ENCODE measurements around the gene PEX7.
"Not testable (repeated sequence)": the region's sequence is repeated elsewhere in the genome, so short reads cannot be mapped to it uniquely, and the experiment has no call there.

The PEX7 gene

GRCh38 chr6:136846477-136846876, 24.1 kb downstream of the PEX7 start:
- DNase-seq, result not testable (repeated sequence)

DNA sequence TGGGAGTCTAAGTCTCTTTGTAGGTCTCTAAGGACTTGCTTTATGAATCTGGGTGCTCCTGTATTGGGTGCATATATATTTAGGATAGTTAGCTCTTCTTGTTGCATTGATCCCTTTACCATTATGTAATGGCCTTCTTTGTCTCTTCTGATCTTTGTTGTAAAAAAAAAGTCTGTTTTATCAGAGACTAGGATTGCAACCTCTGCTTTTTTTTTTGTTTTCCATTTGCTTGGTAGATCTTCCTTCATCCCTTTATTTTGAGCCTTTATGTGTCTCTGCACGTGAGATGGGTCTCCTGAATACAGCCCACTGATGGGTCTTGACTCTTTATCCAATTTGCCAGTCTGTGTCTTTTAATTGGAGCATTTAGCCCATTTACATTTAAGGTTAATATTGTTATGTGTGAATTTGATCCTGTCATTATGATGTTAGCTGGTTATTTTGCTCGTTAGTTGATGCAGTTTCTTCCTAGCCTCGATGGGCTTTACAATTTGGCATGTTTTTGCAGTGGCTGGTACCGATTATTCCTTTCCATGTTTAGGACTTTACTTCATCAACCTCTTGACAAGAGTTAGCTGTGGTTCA, 27.7 kb downstream of the PEX7 start:
- DNase-seq, result not testable (repeated sequence)

GRCh38 chr6:136859430-136859829, 37.0 kb downstream of the PEX7 start:
- no peak for DNase-seq

- DNase-seq, result no peak
Measured at GRCh38 chr6:136860043-136860442, 37.7 kb downstream of the PEX7 start.

DNA sequence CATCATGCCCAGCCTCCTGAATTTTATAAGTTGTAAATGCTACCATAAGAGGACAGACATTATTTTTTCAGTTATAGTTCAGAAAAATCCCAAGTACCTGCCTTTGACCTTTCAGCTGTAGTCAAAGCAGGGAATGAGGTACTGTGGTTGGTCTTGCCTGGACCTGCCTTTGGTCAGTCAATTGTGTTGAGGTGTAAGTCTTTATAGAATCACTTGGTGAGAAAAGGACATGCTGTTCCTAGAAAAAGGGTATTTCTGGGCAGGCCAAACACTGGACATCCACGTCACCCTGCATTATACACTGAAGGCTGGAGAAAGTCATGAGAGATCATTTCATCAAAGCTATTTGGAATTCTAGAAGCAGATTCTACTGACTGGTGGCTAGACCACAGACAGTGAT, 40.3 kb downstream of the PEX7 start:
- DNase-seq, result no peak

- DNase-seq, result no peak
Measured at GRCh38 chr6:136863752-136864151, 41.4 kb downstream of the PEX7 start.

DNA sequence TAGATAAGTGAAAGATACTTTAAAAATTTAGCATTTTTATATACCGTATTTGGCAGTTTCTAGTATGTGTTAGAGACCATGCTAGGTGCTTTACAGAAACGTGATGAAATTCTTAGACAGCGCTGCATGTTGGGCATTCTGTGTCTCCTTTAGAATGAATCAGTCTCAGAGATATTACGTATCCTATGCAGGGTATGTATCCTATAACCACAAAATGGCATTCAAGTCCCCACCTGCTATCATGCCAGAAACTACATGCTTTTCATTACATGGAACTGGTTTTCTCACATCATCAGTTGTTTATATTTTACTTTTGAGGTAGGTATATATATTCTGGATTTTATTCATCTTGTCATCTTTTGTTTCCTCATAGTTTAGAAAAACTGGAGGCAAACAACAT, 42.3 kb downstream of the PEX7 start:
- no peak for DNase-seq

- no peak for DNase-seq
Measured at GRCh38 chr6:136866872-136867416, 44.6 kb downstream of the PEX7 start.

- DNase-seq, result no peak
Measured at GRCh38 chr6:136869451-136869850, 47.1 kb downstream of the PEX7 start.

- no peak for DNase-seq
Measured at GRCh38 chr6:136873748-136874147, 51.4 kb downstream of the PEX7 start.

GRCh38 chr6:136876469-136876868, 54.1 kb downstream of the PEX7 start:
- DNase-seq, result not testable (repeated sequence)

DNA sequence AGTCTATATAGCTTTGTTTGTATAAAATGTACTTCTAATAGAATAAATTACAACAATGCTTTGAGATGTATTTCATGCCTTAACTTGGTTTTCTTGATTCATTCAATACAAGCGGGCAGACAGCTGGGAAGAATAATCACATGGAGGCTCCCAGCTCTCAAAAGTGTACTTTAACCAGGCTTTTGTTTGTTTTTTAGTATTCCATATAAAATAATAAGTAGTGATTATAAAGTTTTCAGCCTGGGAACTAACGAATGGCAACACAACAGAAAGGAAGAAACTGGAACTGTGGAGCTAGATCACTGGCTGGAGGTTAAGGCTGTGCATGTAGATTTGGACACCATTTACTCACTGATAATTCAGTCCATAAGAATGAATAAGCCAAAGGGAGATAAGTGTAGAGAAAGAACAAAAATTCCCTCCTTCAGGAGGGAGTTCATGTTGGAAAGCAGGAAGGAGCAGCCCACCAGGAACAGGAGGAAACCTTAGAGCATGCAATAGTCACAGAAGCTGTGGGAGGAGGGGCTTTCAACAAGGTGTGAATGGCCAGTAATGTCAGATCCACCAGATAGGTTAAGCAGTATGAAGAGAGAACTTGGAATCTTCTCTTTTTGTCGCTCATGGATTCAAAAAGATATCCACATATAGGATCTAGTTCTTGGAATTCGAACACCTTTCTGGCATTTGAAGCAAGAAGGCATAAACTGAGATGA, 58.5 kb downstream of the PEX7 start:
- no peak for DNase-seq

DNA sequence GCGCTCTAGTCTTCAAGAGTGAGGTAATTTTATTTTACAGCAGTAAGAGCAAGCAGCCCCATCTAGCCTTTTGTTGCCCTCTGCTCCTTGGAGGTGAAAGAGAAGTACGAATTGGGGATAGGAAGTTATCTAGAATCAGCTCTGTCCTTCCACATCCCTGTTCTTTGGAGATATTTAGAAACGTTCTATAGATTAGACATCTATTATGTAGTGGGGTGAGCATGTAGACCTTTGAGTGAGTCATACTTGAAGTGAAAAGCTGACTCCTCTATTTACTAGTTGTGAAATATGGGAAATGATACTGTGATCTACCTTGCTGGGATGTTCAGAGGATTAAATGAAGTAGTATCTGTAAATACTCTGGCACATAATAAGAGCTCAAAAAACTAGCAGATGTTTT, 63.7 kb downstream of the PEX7 start:
- DNase-seq, result no peak

DNA sequence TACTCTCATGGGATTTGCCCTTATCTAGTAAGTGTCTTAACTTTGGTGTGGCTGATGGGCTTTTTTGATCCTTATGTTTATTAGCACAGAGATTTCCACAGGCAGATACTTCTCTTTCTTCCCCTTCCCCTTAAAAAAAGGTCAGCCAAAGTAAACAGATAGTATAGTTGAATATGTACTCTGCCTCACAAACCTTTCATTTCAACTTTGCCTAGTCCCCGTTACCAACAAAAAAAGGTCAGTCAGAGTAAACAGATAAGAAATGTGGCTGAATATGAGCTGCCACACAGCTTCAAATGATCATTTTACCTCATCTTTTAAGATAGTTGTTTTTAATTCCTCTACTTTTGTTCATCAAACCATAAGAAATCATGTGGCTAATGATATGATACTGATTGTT, 65.6 kb downstream of the PEX7 start:
- no peak for DNase-seq

GRCh38 chr6:136889271-136890193, 67.1 kb downstream of the PEX7 start:
- no peak for DNase-seq

GRCh38 chr6:136890194-136890839, 67.9 kb downstream of the PEX7 start:
- no peak for DNase-seq

DNA sequence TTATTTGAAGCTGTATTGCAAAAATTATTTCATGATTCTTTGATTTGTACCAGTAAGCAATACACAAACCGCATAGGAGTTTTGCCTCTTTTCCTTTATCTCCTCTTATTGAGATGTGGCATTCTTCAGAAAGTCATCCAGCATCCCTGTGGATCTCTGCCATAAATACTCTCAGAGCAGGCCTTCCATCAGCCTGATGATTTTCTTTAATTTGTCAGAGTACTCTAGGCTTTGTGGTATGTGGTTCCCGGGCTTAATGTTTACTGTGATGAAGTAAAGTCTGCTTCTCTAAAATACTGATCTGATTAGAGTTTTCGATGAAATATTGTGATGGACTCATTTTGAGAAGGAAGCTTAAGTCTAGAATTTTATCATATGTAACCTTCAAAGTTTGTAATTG, 68.6 kb downstream of the PEX7 start:
- no peak for DNase-seq

DNA sequence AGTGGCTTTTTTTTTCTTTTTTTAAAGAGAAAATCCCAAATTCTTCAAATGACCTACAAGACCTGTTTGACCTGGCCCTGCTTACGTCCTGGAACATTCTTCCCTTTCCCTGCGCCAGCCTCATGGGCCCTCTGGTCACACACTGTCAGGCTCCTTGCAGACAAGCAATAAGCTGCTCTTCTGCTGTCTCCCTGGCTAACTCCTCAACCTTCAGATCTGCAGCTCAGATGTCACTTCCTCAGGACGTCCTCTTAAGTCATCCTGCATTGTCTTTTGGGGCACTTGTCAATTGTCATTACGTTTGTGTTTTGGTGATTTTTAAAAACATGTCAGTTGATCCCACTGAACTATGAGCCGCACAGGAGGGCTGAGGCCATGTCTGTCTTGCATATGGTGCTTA, 70.8 kb downstream of the PEX7 start:
- no peak for DNase-seq

DNA sequence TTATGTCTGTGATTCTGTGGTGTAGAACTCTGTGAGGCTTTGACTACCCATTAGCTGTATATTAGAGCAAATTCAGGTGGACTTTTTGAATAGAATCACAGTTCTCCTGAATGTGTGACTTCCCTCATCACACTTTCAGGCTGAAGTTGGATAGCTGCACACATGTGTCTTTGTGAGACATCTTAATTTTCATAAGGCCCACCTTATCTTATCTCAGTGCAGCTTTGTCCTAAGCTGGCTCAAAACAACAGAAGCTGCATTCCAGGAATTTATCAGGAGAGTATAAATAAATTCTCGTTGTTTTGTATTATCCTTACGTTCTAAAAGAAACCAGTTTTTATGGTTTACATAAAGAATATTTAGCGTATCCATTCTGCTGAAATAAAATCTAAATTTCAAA, 73.5 kb downstream of the PEX7 start:
- DNase-seq, result no peak

- no peak for DNase-seq
Measured at GRCh38 chr6:136897071-136897470, 74.7 kb downstream of the PEX7 start.

DNA sequence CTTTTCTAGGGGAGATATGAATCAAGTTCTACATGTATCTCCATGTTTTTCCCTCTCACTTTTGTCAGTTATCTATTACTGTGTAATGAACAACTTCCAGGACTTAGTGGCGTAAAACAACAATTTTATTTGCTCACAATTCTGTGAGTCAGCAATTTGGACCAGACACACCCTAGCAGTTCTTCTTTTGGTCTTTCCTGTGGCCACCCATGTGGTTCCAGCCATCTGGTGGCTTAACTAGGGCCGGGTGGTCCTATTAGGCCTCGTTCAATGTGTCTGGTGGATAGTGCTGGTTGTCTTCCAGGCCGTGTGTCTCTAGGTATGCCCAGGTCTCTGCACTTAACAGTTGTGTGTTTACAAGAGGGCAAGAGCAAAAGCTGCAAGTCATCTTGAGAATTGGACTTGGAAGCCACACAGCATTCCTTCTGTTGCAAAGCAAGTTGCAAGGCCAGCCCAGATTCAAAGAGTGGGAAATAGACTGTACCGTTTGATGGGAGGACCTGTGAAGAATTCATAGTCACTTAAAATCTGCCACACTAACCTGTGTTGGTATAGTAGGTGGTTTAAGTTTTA, 78.9 kb downstream of the PEX7 start:
- DNase-seq, result no peak

- not testable (repeated sequence) for DNase-seq
Measured at GRCh38 chr6:136904477-136904876, 82.1 kb downstream of the PEX7 start.

DNA sequence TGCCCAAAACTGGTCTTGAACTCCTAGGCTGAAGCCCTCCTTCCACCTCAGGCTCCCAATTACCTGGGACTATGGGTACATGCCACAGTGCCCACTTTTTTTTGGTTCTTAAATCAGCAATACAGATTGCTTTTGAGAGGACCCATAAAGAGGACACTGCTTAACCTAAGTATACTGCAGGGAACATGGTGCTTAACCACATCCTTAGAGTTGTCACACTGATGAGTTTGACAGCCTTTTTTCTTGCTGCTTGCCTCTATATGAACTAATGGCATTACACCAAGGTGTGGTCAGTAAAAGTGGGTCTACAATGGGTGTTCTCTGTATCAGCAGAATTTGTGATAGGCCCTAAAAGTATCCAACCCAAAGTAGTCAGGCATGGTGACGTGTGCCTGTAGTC, 92.6 kb downstream of the PEX7 start:
- DNase-seq, result no peak

All from NCI-H2171 treated with DMSO at 0.1 percent for 48 hours (cell line).